Measurements from ENCODE around the gene CELA3A.
"Not testable (repeated sequence)": the region's sequence is repeated elsewhere in the genome, so short reads cannot be mapped to it uniquely, and the experiment has no call there.

DNA sequence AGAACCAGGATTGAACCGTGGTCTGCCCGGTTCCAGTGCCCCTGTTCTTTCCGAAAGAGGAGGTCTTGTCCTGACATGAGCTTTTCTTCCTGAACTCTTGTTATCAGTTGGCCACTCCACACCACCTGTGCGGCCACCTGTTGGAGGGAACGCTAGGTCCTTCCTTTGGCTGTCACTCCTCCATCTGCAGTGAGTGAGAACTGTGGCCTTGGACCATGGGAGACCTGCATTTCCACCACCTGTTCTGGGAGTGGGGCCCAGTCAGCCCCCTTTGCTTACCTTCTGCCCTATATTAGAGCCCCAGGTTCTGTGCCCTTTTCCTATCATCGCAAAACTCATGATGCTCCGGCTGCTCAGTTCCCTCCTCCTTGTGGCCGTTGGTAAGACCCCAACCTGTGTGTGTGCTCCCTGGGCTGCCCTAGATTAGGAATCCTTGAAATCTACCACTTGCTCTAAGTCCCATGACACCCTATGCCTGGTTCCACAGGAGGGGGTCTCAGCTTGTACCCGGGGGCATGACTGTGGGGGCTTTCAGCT lies 24.7 kb upstream of the CELA3A start, which contains the start of gene CELA3B:
- TF ChIP-seq, protein P1, sequence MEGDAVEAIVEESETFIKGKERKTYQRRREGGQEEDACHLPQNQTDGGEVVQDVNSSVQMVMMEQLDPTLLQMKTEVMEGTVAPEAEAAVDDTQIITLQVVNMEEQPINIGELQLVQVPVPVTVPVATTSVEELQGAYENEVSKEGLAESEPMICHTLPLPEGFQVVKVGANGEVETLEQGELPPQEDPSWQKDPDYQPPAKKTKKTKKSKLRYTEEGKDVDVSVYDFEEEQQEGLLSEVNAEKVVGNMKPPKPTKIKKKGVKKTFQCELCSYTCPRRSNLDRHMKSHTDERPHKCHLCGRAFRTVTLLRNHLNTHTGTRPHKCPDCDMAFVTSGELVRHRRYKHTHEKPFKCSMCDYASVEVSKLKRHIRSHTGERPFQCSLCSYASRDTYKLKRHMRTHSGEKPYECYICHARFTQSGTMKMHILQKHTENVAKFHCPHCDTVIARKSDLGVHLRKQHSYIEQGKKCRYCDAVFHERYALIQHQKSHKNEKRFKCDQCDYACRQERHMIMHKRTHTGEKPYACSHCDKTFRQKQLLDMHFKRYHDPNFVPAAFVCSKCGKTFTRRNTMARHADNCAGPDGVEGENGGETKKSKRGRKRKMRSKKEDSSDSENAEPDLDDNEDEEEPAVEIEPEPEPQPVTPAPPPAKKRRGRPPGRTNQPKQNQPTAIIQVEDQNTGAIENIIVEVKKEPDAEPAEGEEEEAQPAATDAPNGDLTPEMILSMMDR (conservative IDR thresholded peaks at IDR 0.05 in 1 of 2, IDR thresholded peaks at IDR 0.05 in 1 of 2; ENCODE audit: extremely low read depth in 1 of 2, insufficient read depth in 1 of 2, low read depth in 1 of 2, low read length in 2 of 2): not testable (repeated sequence)
- not testable (repeated sequence) for TF ChIP-seq EZH2 (IDR thresholded peaks at IDR 0.05; ENCODE audit: borderline replicate concordance, low read length)
